Lung (tissue), 12 donors: ENCODE results near the gene PRSS12. TPM values are rescaled to one million over a fixed set of nuclear protein-coding genes. Genes with fewer than 3 reads are reported as not detected.

Experiments used
- ATAC-seq: fragments of 200-7000 bp; cut with Tn5 transposase; one replicate; pipeline ENCODE4 v1.9.1; 2020; ENCODE audit warnings: moderate number of reproducible peaks; ENCODE audit not compliant: insufficient read depth, low FRiP score
- DNase-seq, 3 donors: peaks; one replicate each; pipeline ENCODE4 v3.0.0-alpha.2; 2013 to 2017
- H3K27ac ChIP-seq, 2 donors: one replicate each; pipeline ENCODE4 v1.5.1; 2013; ENCODE audit warnings: mild to moderate bottlenecking in 2 of 2, moderate library complexity in 2 of 2, control low read depth in 1 of 2, inconsistent platforms in 1 of 2, low read depth in 1 of 2, low read length in 1 of 2
- H3K27me3 ChIP-seq, 3 donors: one replicate each; pipeline ENCODE4 v1.5.1; 2013; ENCODE audit warnings: low read length in 2 of 3; ENCODE audit not compliant: control insufficient read depth in 3 of 3, insufficient read depth in 3 of 3
- H3K36me3 ChIP-seq, 4 donors: one replicate each; pipeline ENCODE4 v1.5.1; 2013; ENCODE audit warnings: low read length in 4 of 4, mild to moderate bottlenecking in 1 of 4, moderate library complexity in 1 of 4; ENCODE audit not compliant: control insufficient read depth in 4 of 4, insufficient read depth in 4 of 4
- H3K4me1 ChIP-seq, 5 donors: one replicate each; pipeline ENCODE4 v1.5.1; 2013; ENCODE audit warnings: low read length in 5 of 5, mild to moderate bottlenecking in 2 of 5, moderate library complexity in 1 of 5; ENCODE audit not compliant: control insufficient read depth in 5 of 5, insufficient read depth in 5 of 5
- H3K4me3 ChIP-seq: one replicate; pipeline ENCODE4 v1.5.1; 2013; ENCODE audit warnings: mild to moderate bottlenecking, control low read depth, moderate library complexity
- H3K9ac ChIP-seq, 2 donors: one replicate each; pipeline ENCODE4 v1.5.1; 2013; ENCODE audit warnings: low read length in 2 of 2, control low read depth in 1 of 2; ENCODE audit not compliant: insufficient read depth in 1 of 2
- H3K9me3 ChIP-seq, 4 donors: one replicate each; pipeline ENCODE4 v1.5.1; 2013; ENCODE audit warnings: low read length in 3 of 4, mild to moderate bottlenecking in 1 of 4, moderate library complexity in 1 of 4; ENCODE audit not compliant: control insufficient read depth in 4 of 4, insufficient read depth in 3 of 4
- CTCF ChIP-seq: IDR thresholded peaks from 2 replicates; pipeline ENCODE4 v1.5.1; 2012; ENCODE audit warnings: mild to moderate bottlenecking; ENCODE audit errors: control extremely low read depth, extremely low read depth
- WGBS, 2 donors: extraction: QIAGEN DNeasy Blood & Tissue Kit; methylation state at CpG; one replicate each; pipeline ENCODE4 v1.1.7; 2013; 5-methylcytosine and 5-hydroxymethylcytosine counted together
- polyA plus RNA-seq, 2 donors: library from polyadenylated mRNA; stranded (reverse); fragments of 200-250 nt; gene quantifications; one replicate each; pipeline ENCODE4 v1.2.1, GENCODE V29; 2013
- total RNA-seq, 2 donors: library from RNA; depleted of rRNA in 1 of 2; stranded (reverse); fragments of >200 nt in 1 of 2; gene quantifications; one replicate each; pipeline ENCODE4 v1.2.1, GENCODE V29; 2014 to 2021
- donor health status: control.
- donor health status: control.
- donor health status: Bipolar disorder and iron deficiency.
- donor health status: healthy.
- donor health status: DM: yes; HTN: yes; CAD: no.

PRSS12 gene
- total and polyA plus RNA-seq, 4 donors, result 2.9 to 55.0 (median 8.2) TPM

DNA sequence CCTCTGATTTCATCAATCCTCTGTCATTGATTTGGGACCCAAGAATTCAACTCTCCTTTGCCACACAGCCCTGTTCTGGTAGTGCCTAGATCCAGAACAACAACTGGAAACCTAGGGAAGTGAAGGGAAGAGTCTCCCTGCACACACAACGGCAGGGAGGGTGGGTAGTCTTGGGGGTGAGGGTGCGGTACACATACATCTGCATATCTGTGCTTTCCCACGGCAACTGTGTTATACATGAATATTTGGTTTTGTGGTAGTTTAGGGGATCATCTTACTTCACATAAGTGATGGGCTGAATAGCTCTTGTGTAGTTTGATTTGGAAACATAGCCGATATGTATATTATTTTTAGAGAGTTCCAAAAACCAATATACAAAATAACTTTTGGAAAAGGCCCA lies 3.3 kb upstream of the PRSS12 start:
- H3K9me3 ChIP-seq, result peaks cover 0 to 2% (median 0%) of the 10 kb centered on the region in 4 donors
- no peak overlapping the region for H3K27ac ChIP-seq
- no peak overlapping the region for H3K9ac ChIP-seq
- no peaks in the 10 kb centered on the region for H3K36me3 ChIP-seq
- no peak for TF ChIP-seq CTCF
- no peak for ATAC-seq
- 83 to 91% methylated on average over 4 of the region's 4 CpGs for WGBS, 2 donors
- H3K4me3 ChIP-seq, result no peak overlapping the region
- peaks cover 0 to 18% (median 3%) of the 10 kb centered on the region in 3 donors for H3K27me3 ChIP-seq
- peaks cover 0 to 23% (median 11%) of the 10 kb centered on the region in 5 donors for H3K4me1 ChIP-seq
- DNase-seq, result no peak

GRCh38 chr4:118354913-118355312 lies 2.1 kb upstream of the PRSS12 start:
- no peak for TF ChIP-seq CTCF
- H3K9me3 ChIP-seq, result peaks cover 0 to 2% (median 0%) of the 10 kb centered on the region in 4 donors
- DNase-seq, result no peak
- ATAC-seq, result no peak
- H3K36me3 ChIP-seq, result no peaks in the 10 kb centered on the region
- no peak overlapping the region for H3K9ac ChIP-seq
- 65 to 85% methylated on average over 2 of the region's 2 CpGs for WGBS, 2 donors
- peaks cover 0 to 23% (median 3%) of the 10 kb centered on the region in 3 donors for H3K27me3 ChIP-seq
- no peak overlapping the region for H3K4me3 ChIP-seq
- peaks cover 0 to 23% (median 11%) of the 10 kb centered on the region in 5 donors for H3K4me1 ChIP-seq
- no peak overlapping the region for H3K27ac ChIP-seq

- DNase-seq, result peak; percentile 21 to 49 (median 36)
- H3K9me3 ChIP-seq, result peaks cover 0 to 2% (median 0%) of the 10 kb centered on the region in 4 donors
- peak overlapping the region; percentile 14 to 55 for H3K9ac ChIP-seq
- TF ChIP-seq CTCF, result no peak
- H3K36me3 ChIP-seq, result no peaks in the 10 kb centered on the region
- ATAC-seq, result no peak
- peaks cover 0 to 23% (median 3%) of the 10 kb centered on the region in 3 donors for H3K27me3 ChIP-seq
- 34 to 35% methylated on average over 8 of the region's 8 CpGs for WGBS, 2 donors
- H3K4me1 ChIP-seq, result peaks cover 0 to 23% (median 11%) of the 10 kb centered on the region in 5 donors
- H3K4me3 ChIP-seq, result no peak overlapping the region
- no peak overlapping the region for H3K27ac ChIP-seq
These were observed 779 bp upstream of the PRSS12 start for GRCh38 chr4:118353534-118354030.
